ENCODE results near the gene KCNK1.
"Not testable (repeated sequence)": the region's sequence is repeated elsewhere in the genome, so short reads cannot be mapped to it uniquely, and the experiment has no call there.

Gene KCNK1

GRCh38 chr1:233677690-233678354, 63.9 kb downstream of the KCNK1 start:
- no peak for TF ChIP-seq CTCF (IDR thresholded peaks at IDR 0.05; ENCODE audit: insufficient read depth, low read depth, low read length, missing control alignments)
- no peak for DNase-seq (ENCODE audit: low read depth)
- H3K4me3 ChIP-seq (ENCODE audit: low read length): no peak overlapping the region

- H3K4me3 ChIP-seq (ENCODE audit: low read length): no peak overlapping the region
- no peak for TF ChIP-seq CTCF (IDR thresholded peaks at IDR 0.05; ENCODE audit: insufficient read depth, low read depth, low read length, missing control alignments)
- DNase-seq (ENCODE audit: low read depth): no peak
Measured at GRCh38 chr1:233679030-233679429, 65.1 kb downstream of the KCNK1 start.

- TF ChIP-seq CTCF (IDR thresholded peaks at IDR 0.05; ENCODE audit: insufficient read depth, low read depth, low read length, missing control alignments): no peak
- H3K4me3 ChIP-seq (ENCODE audit: low read length): no peak overlapping the region
- DNase-seq (ENCODE audit: low read depth): no peak
Measured at GRCh38 chr1:233679591-233680373, 65.9 kb downstream of the KCNK1 start.

- H3K4me3 ChIP-seq (ENCODE audit: low read length): no peak overlapping the region
- no peak for DNase-seq (ENCODE audit: low read depth)
- TF ChIP-seq CTCF (IDR thresholded peaks at IDR 0.05; ENCODE audit: insufficient read depth, low read depth, low read length, missing control alignments): no peak
Measured at GRCh38 chr1:233681285-233681684, 67.4 kb downstream of the KCNK1 start.

GRCh38 chr1:233686653-233687052, 72.7 kb downstream of the KCNK1 start:
- H3K4me3 ChIP-seq (ENCODE audit: low read length); DNase-seq (ENCODE audit: low read depth): not testable (repeated sequence)

- H3K4me3 ChIP-seq (ENCODE audit: low read length): no peak overlapping the region
- peak; percentile 39 for DNase-seq (ENCODE audit: low read depth)
- TF ChIP-seq CTCF (IDR thresholded peaks at IDR 0.05; ENCODE audit: insufficient read depth, low read depth, low read length, missing control alignments): no peak
Measured at GRCh38 chr1:233689017-233689747, 75.3 kb downstream of the KCNK1 start.

GRCh38 chr1:233689748-233690254, 75.9 kb downstream of the KCNK1 start:
- H3K4me3 ChIP-seq (ENCODE audit: low read length): no peak overlapping the region
- DNase-seq (ENCODE audit: low read depth): no peak
- TF ChIP-seq CTCF (IDR thresholded peaks at IDR 0.05; ENCODE audit: insufficient read depth, low read depth, low read length, missing control alignments): no peak
